K562 (cell line): Measurements from ENCODE around the gene RSU1. TPM values are rescaled to one million over a fixed set of nuclear protein-coding genes. Genes with fewer than 3 reads are reported as not detected.

ENCODE experiments used
- ATAC-seq: fragments of 200-7000 bp; cut with Tn5 transposase; 3 replicates; pipeline ENCODE4 v1.9.1; 2020; ENCODE audit warnings: moderate library complexity
- BruUV-seq: library from RNA; stranded (reverse); fragments of 400-500 nt; replicated peaks from 2 replicates; lab custom pipeline; 2021; lab: Mats Ljungman, UMichigan
- CTCF ChIA-PET: fragments of 300-600 bp; formaldehyde crosslinking; extraction: SDS; loops from one replicate; lab custom pipeline; 2021; ENCODE audit warnings: low intra/inter-chr PET ratio; lab: Yijun Ruan, JAX
- POLR2A ChIA-PET: fragments of 300-600, 350-650 bp; sonication (Branson Sonifier 250); formaldehyde crosslinking; extraction: SDS; loops from one replicate; lab custom pipeline; 2021; ENCODE audit warnings: antibody characterized with exemption, inconsistent platforms; lab: Yijun Ruan, JAX
- DNase-seq, 4 experiments: peaks; one replicate each; pipeline versions ENCODE4 v3.0.0 to v3.0.0-alpha.2; 2011 to 2018; ENCODE audit warnings: low spot score in 3 of 4, mixed read lengths in 3 of 4; ENCODE audit errors: extremely low read depth in 1 of 4
- FAIRE-seq: peaks from 2 replicates; lab custom pipeline; 2011; peaks lifted over from hg19 to GRCh38; lab: Jason Lieb, UNC
- H2AFZ ChIP-seq: 2 replicates; pipeline ENCODE4 v1.6.0; 2011; ENCODE audit warnings: low read depth, low read length, control low read depth, inconsistent platforms
- H3K27ac ChIP-seq: fragments of 200-600 bp; 3 replicates; pipeline ENCODE4 v1.8.0; 2011; ENCODE audit warnings: low read depth, mild to moderate bottlenecking, control low read depth, inconsistent platforms, low read length, moderate library complexity, mixed read lengths; ENCODE audit errors: extremely low read depth
- H3K27me3 ChIP-seq, 2 experiments: fragments of 300-600 bp in 1 of 2; 2 replicates in 1 of 2; 3 replicates in 1 of 2; pipeline versions ENCODE4 v1.6.0 to v1.8.0; 2011; ENCODE audit warnings: inconsistent platforms in 2 of 2, low read length in 2 of 2, mild to moderate bottlenecking in 1 of 2, mixed read lengths in 1 of 2, moderate library complexity in 1 of 2; ENCODE audit not compliant: control insufficient read depth in 2 of 2, insufficient read depth in 2 of 2
- H3K36me3 ChIP-seq: fragments of 300-600 bp; 3 replicates; pipeline ENCODE4 v1.8.0; 2011; ENCODE audit warnings: mild to moderate bottlenecking, low read length, inconsistent platforms; ENCODE audit not compliant: control insufficient read depth, insufficient read depth
- H3K4me1 ChIP-seq, 2 experiments: fragments of 200-600 bp in 1 of 2; replicated peaks in 1 of 2; 2 replicates in 1 of 2; 3 replicates in 1 of 2; pipeline versions ENCODE4 v1.5.1 to v1.8.0; 2011; ENCODE audit warnings: inconsistent platforms in 2 of 2, low read length in 2 of 2, mild to moderate bottlenecking in 1 of 2, mixed read lengths in 1 of 2, moderate library complexity in 1 of 2; ENCODE audit not compliant: control insufficient read depth in 2 of 2, insufficient read depth in 2 of 2
- H3K4me2 ChIP-seq: 2 replicates; pipeline ENCODE4 v1.6.1; 2011; ENCODE audit warnings: low read length, control low read depth, inconsistent platforms, mixed read lengths; ENCODE audit not compliant: insufficient read depth
- H3K4me3 ChIP-seq: fragments of 200-600 bp; sonication (generic), shearing (Covaris generic); 2 replicates; pipeline ENCODE4 v1.5.1; 2016; ENCODE audit warnings: control low read depth, inconsistent platforms
- H3K79me2 ChIP-seq: fragments of 200-600 bp; 3 replicates; pipeline ENCODE4 v1.8.0; 2011; ENCODE audit warnings: low read length, inconsistent platforms; ENCODE audit not compliant: control insufficient read depth, insufficient read depth
- H3K9ac ChIP-seq, 2 experiments: 2 replicates each; pipeline versions ENCODE4 v1.6.0 to v1.6.1; 2011; ENCODE audit warnings: low read depth in 2 of 2, low read length in 2 of 2, control low read depth in 1 of 2, inconsistent platforms in 1 of 2, mild to moderate bottlenecking in 1 of 2, mixed read lengths in 1 of 2; ENCODE audit not compliant: insufficient read depth in 1 of 2
- H3K9me1 ChIP-seq: one replicate; pipeline ENCODE4 v1.6.0; 2011; ENCODE audit warnings: inconsistent platforms, mild to moderate bottlenecking, low read length, moderate library complexity; ENCODE audit not compliant: control insufficient read depth, insufficient read depth
- H3K9me3 ChIP-seq: replicated peaks from 2 replicates; pipeline ENCODE4 v1.5.1; 2011; ENCODE audit warnings: low read depth, low read length, inconsistent platforms; ENCODE audit not compliant: control insufficient read depth, insufficient read depth
- H4K20me1 ChIP-seq: replicated peaks from 2 replicates; pipeline ENCODE4 v1.6.1; 2011; ENCODE audit warnings: low read length, inconsistent platforms, mixed read lengths; ENCODE audit not compliant: control insufficient read depth, insufficient read depth
- BCL6 ChIP-seq: fragments of 250-450 bp; sonication (Bioruptor Pico); IDR thresholded peaks from 2 replicates; pipeline ENCODE4 v1.4.0; 2020
- CSDE1 ChIP-seq, 2 experiments: fragments of 450-650 bp; IDR thresholded peaks; 2 replicates each; pipeline ENCODE4 v1.6.1; 2016; ENCODE audit warnings: mild to moderate bottlenecking in 1 of 2
- DNMT1 ChIP-seq: fragments of 450-650 bp; IDR thresholded peaks from 2 replicates; pipeline ENCODE4 v1.6.1; 2016; ENCODE audit warnings: antibody characterized with exemption, mild to moderate bottlenecking
- MAFF ChIP-seq: IDR thresholded peaks from 2 replicates; pipeline ENCODE4 v1.6.1; 2012; ENCODE audit warnings: low read length, improper control_type of control experiment
- MEIS2 ChIP-seq: fragments of 450-650 bp; IDR thresholded peaks from 2 replicates; pipeline ENCODE4 v1.6.1; 2014; ENCODE audit warnings: mild to moderate bottlenecking; ENCODE audit not compliant: partially characterized antibody
- USF2 ChIP-seq: sonication (generic); formaldehyde crosslinking; IDR thresholded peaks from 2 replicates; pipeline ENCODE4 v1.5.0; 2020; ENCODE audit warnings: missing genetic modification reagents
- ZBTB40 ChIP-seq, 2 experiments: fragments of 450-650 bp in 1 of 2; sonication (generic) in 1 of 2; formaldehyde crosslinking in 1 of 2; IDR thresholded peaks; 2 replicates each; pipeline versions ENCODE4 v1.7.1 to v1.9.0; 2016 to 2022; ENCODE audit warnings: inconsistent platforms in 1 of 2, mild to moderate bottlenecking in 1 of 2, missing genetic modification reagents in 1 of 2
- ZNF175 ChIP-seq: fragments of 200-800 bp; sonication (Bioruptor generic); IDR thresholded peaks from 2 replicates; pipeline ENCODE4 v1.6.1; 2016; ENCODE audit warnings: low read depth, mild to moderate bottlenecking, missing genetic modification characterization, missing compliant biosample characterization
- ZNF354B ChIP-seq: fragments of 250-450 bp; sonication (Bioruptor Pico); IDR thresholded peaks from 2 replicates; pipeline ENCODE4 v1.4.0; 2020
- ZZZ3 ChIP-seq: fragments of 450-650 bp; IDR thresholded peaks from 2 replicates; pipeline ENCODE4 v1.6.1; 2016; ENCODE audit warnings: antibody characterized with exemption, mild to moderate bottlenecking, moderate library complexity
- WGBS: fragments of 100-300 bp; shearing (Covaris generic); methylation state at CpG from one replicate; pipeline ENCODE4 v1.1.6; 2016; ENCODE audit warnings: low coverage, mixed read lengths; ENCODE audit not compliant: insufficient coverage; ENCODE audit errors: missing lambda C conversion rate; 5-methylcytosine and 5-hydroxymethylcytosine counted together
- in situ Hi-C: fragments of 300-500 bp; cut with MboI; formaldehyde crosslinking; loops from 4 replicates; pipeline ENCODE4 v1.15.0; 2018; ENCODE audit warnings: inconsistent platforms, mixed read lengths
- intact Hi-C: fragments of 100-400 bp; cut with micrococcal nuclease; formaldehyde crosslinking; loops from 2 replicates; pipeline ENCODE4 v1.14.2; 2022
- polyA plus RNA-seq, 8 experiments: library from polyadenylated mRNA; depleted of rRNA in 4 of 8; stranded (reverse) in 5 of 8; unstranded in 3 of 8; fragments of >200 nt; fragmentation: Nextera tagmentation in 2 of 8; fragmentation: Illumina TruSeq in 1 of 8; extraction: Ambion mirVana in 2 of 8; extraction: Trizol in 1 of 8; gene quantifications; 2 replicates each; pipeline versions ENCODE4 v1.2.1 to v1.2.3, GENCODE V29; 2011 to 2014; ENCODE audit warnings: inconsistent platforms in 1 of 8, missing spikeins in 1 of 8
- total RNA-seq, 7 experiments: library from RNA; depleted of rRNA in 6 of 7; stranded (reverse); fragments of >200 nt in 6 of 7; fragmentation: Illumina TruSeq in 2 of 7; extraction: Trizol in 2 of 7; gene quantifications; 2 replicates each; pipeline versions ENCODE4 v1.2.1 to v1.2.3, GENCODE V29; 2011 to 2021; ENCODE audit warnings: low replicate concordance in 1 of 7

The RSU1 gene
- total and polyA plus RNA-seq, 9 of the 15 experiments (the other 6 are each of a cell fraction or from before 2014, with no cell fraction given): 18.8 to 67.3 (median 31.5) TPM

GRCh38 chr10:16788778-16789177, 28.4 kb downstream of the RSU1 start:
- Histone ChIP-seq H3K79me2 (no peaks in the 10 kb centered on the region), H3K9me1 (no peaks in the 10 kb centered on the region), H3K9me3 (no peaks in the 10 kb centered on the region), H3K36me3 (no peaks in the 10 kb centered on the region), H3K4me3 (no peak overlapping the region), H3K27ac (no peak overlapping the region), H4K20me1 (no peaks in the 10 kb centered on the region), H3K4me2 (no peak overlapping the region), H3K4me1 (no peaks in the 10 kb centered on the region; a peak in 1 of 5 replicates), H3K9ac (no peak overlapping the region), H3K27me3 (no peaks in the 10 kb centered on the region), H2AFZ (no peak overlapping the region)
- BruUV-seq: no TSS peak
- FAIRE-seq: no peak
- in situ Hi-C loops: loop anchor here (25.0 kb wide), 1 partner anchor 1351 kb away; no protein-coding TSS in a partner anchor
- ChIA-PET CTCF (no interaction called here), POLR2A (interaction anchor here (0.8 kb wide), 1 partner anchor 81 kb away, joined by 3 read pairs; no protein-coding TSS in a partner anchor)
- intact Hi-C loops: no loop called here
- WGBS: 32% methylated on average over 3 of the region's 3 CpGs
- ATAC-seq: no peak
- no peak for DNase-seq
- TF ChIP-seq DNMT1 (no peak), MEIS2 (no peak), MAFF (no peak), CSDE1 (IDR thresholded peaks at IDR 0.05) (no peak), ZNF175 (CRISPR knock-in tag) (no peak), ZNF354B (no peak), USF2 (CRISPR knock-in tag) (no peak), BCL6 (no peak), ZBTB40 (IDR thresholded peaks at IDR 0.05) (no peak), ZBTB40 (CRISPR knock-in tag; IDR thresholded peaks at IDR 0.05) (no peak), ZZZ3 (no peak)
